ENCODE measurements around the gene AFF2.

AFF2 gene

GRCh38 chrX:148507418-148507817 is 7.0 kb downstream of the AFF2 start:
- H3K4me3 ChIP-seq (ENCODE audit: control insufficient read depth, low read depth, low read length): no peak overlapping the region
- no peak for DNase-seq (ENCODE audit: low read depth)
- no peak for TF ChIP-seq CTCF (IDR thresholded peaks at IDR 0.05; ENCODE audit: control insufficient read depth, insufficient read depth, low read depth, low read length, missing control alignments)

GRCh38 chrX:148512453-148512852 is 12.0 kb downstream of the AFF2 start:
- no peak for TF ChIP-seq CTCF (IDR thresholded peaks at IDR 0.05; ENCODE audit: control insufficient read depth, insufficient read depth, low read depth, low read length, missing control alignments)
- no peak overlapping the region for H3K4me3 ChIP-seq (ENCODE audit: control insufficient read depth, low read depth, low read length)
- no peak for DNase-seq (ENCODE audit: low read depth)

- H3K4me3 ChIP-seq (ENCODE audit: control insufficient read depth, low read depth, low read length): no peak overlapping the region
- no peak for TF ChIP-seq CTCF (IDR thresholded peaks at IDR 0.05; ENCODE audit: control insufficient read depth, insufficient read depth, low read depth, low read length, missing control alignments)
- no peak for DNase-seq (ENCODE audit: low read depth)
These were observed 13.2 kb downstream of the AFF2 start for GRCh38 chrX:148513661-148514060.

GRCh38 chrX:148517176-148517575 is 16.8 kb downstream of the AFF2 start:
- DNase-seq (ENCODE audit: low read depth): no peak
- TF ChIP-seq CTCF (IDR thresholded peaks at IDR 0.05; ENCODE audit: control insufficient read depth, insufficient read depth, low read depth, low read length, missing control alignments): no peak
- H3K4me3 ChIP-seq (ENCODE audit: control insufficient read depth, low read depth, low read length): no peak overlapping the region

GRCh38 chrX:148522006-148522405 is 21.6 kb downstream of the AFF2 start:
- DNase-seq (ENCODE audit: low read depth): no peak
- no peak overlapping the region for H3K4me3 ChIP-seq (ENCODE audit: control insufficient read depth, low read depth, low read length)
- no peak for TF ChIP-seq CTCF (IDR thresholded peaks at IDR 0.05; ENCODE audit: control insufficient read depth, insufficient read depth, low read depth, low read length, missing control alignments)

- TF ChIP-seq CTCF (IDR thresholded peaks at IDR 0.05; ENCODE audit: control insufficient read depth, insufficient read depth, low read depth, low read length, missing control alignments): no peak
- no peak for DNase-seq (ENCODE audit: low read depth)
- no peak overlapping the region for H3K4me3 ChIP-seq (ENCODE audit: control insufficient read depth, low read depth, low read length)
These were observed 23.1 kb downstream of the AFF2 start for GRCh38 chrX:148523303-148524080.
